Measurements from ENCODE around the gene CST2.
"Not testable (repeated sequence)": the region's sequence is repeated elsewhere in the genome, so short reads cannot be mapped to it uniquely, and the experiment has no call there.

Gene CST2

DNA sequence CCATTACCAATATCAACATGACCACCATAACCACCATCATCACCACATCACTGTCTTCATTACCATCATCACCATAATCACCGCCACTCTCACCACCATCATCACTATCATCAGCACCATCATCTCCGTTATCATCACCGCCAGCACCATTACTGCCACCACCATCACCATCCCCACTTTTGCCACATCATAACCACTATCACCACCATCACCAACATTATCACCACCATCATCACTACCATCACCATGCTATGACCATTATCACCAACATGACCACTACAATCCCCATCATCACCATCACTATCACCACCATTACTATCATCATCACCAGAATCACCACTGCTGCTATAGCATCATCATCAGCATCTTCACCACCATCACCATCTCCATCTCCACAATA, 25.7 kb downstream of the CST2 start:
- DNase-seq = no peak

DNA sequence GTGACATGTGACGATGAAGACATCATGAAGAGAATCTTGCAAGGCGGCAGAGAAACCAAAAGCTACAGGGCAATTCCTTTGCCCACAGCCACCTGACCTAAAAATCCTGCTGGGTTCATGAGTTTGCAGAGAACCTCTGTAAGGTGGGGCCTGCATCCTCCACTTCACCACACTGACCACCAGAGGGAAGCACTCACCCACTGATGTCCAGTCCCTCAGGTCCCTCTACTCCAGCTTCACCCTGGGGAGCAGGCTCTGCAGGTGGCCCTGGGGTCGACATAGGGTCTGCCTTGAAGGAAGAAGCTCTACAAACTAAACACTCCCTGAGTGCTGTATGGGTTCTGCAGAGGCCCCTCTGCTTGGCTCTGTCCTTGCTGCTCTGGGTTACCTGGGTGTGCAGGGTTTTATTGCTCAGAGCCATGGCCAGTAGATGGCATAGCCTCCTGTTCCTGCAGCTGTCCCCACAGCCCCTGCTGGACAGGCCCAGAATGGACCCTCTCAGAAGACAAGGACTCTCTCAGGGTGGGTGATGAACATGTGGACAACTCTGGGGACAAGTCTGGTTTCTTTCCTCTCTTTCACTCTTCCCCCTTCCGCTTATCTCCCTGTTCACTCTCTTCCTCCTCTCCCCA, 27.2 kb downstream of the CST2 start:
- not testable (repeated sequence) for DNase-seq

DNA sequence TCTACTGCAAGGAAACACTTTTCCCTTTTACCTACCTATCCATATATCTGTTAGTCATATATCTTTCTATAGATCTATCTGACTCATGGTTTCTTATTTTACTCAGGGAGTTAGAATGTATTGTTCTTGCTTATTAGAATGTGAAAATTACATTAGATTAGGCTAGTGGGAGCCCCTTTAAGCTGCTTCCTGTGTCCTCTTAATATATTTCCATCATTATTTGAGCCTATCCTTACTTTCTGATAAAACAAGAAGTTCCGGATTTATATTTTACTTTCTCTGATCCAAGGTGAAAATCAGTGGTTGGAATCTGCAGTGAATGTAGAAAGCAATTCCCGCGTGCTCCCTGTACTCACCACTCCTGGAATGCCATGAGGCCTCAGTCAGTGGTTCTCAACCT, 31.0 kb downstream of the CST2 start:
- DNase-seq = no peak

DNA sequence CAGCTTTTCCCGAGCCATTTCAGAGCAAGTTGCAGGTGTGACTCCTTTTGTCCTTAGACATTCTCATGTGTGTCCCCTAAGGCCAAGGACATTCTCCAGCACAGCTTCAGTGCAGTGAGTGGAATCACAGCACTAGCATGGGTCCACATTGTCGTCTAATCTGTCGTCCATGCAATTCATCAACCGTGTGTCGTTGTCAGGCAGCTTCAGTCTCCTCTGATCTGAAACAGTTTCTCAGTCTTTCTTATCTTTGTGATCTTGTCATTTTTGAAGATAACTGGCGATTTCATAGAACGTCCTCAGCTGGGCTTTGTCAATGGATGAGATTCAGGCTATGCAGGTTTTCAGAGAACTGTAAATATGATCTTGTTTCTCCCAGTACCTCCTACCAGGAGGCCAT, 31.7 kb downstream of the CST2 start:
- no peak for DNase-seq

DNA sequence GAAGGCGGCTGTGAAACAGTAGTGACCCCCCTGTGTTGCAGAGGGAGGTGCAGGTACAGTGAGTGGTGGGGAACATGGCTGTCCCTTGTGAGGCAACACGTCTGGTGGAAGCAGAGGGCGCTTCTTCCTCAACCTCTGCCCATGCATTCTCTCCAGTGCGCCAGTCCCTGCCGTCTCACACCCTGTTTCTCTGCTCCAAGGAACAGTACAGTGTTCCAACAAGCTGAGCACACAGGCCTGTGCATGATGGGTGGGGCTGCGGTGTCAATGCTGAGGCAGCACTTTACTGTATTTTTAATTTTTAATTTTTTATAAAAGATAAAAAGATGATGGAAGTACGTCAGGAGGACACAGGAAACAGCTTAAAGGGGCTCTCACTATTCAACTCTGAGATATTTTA, 32.5 kb downstream of the CST2 start:
- DNase-seq = no peak

DNA sequence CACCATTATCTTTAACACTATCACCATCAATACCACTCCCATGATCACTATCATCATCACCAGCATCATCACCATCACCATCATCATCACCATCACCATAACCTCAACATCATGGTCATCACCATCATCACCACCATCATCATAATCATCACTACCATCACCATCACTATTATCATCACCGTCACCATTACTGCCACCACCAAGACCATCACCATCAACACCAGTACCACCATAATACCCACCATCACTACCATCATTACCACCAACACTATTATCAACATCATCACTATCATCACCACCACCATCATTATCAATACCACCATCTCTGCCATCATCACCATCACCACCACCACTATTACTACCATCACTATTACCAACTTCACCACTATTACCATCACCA, 43.1 kb downstream of the CST2 start:
- no peak for DNase-seq

DNA sequence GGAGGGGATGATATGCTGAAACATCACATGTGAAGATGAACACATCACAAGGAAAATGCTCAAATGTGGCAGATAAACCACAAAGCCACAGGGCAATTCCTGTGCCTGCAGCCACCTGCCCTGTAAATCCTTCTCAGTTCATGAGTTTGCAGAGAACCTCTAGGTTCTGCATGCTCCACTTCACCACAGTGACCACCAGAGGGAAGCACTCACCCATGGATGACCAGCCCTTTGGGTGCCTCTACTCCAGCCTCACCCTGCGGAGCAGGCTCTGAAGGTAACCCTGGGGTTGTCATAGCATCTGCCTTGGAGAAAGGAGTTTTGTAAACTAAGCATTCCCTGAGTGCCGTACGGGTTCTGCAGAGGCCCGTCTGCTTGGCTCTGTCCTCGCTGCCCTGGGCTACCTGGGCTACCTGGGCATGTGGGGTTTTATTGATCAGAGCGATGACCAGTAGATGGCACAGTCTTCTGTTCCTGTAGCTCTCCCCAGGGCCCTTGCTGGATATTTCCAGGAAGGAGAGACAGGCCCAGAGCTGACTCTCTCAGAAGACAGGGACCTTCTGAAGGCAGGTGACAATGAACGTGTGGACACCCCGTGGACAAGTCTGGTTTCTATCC, 44.1 kb downstream of the CST2 start:
- DNase-seq = no peak

DNA sequence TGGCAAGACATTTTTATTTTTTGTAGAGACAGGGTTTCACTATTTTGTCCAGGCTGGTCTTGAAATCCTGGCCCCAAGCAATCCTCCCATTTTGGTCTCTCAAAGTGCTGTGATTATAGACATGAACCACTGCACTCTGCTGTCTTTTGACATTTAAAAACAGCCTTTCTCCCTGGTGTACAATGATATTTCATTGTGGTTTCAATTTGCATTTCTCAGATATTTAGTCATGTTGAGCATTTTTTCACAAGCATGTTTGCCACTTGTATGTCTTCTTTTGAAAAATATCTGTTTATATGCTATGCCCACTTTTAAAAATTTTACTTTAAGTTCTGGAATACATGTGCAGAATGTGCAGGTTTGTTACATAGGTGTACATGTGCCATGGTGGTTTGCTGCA, 47.9 kb downstream of the CST2 start:
- DNase-seq = not testable (repeated sequence)

DNA sequence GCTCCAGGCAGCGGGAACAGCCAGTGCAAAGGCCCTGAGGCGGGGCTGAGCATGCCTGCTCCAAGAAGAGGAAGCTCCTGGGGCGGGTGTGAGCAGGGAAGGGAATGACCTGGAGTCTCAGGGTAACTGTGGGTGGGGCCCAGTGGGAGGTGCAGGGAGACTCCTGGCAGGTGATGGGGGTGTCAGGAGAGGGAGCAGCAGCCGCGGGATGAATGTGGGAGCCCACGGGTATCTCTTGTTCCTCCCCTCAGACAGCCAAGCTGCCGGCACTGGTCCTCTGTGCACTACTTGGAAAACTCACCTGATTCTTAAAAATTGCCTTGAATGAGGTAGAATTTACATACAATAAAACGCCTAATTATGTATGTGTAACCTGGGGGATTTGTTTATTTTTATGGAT, 49.1 kb downstream of the CST2 start:
- not testable (repeated sequence) for DNase-seq

DNA sequence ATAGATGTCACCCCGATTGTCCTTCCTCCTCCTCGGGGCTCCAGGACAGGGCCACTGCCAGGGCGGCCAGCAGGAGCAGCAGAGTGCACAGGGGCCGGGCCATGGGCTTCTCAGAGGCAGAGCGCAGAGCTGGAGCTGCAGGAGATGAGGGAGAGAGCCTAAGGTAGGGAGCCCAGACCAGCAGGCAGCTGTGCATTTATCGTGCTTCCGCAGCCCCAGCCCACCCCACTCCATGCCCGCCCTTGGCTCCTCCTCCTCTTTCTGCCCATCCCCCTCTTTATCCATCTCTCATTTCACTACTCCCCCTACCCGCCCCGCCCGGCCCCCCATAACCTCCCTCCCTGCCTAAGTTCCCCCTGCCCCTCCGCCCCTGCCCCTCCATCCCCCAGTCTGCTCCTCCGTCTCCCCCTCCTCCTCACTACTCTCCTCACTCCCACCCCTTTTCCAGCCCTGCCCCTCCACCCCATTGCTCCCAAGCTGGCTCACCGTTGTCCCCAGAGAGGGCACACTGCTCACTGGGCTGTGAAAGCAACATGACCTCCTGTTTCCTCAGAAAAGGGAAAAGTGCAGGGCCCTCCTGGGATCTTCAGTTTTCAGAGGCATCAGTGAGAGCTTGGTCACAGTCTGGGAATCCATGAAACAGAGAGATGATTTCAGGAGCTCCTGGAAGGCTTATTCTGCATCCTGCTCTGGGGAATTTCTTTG, 50.3 kb downstream of the CST2 start:
- DNase-seq = no peak

DNA sequence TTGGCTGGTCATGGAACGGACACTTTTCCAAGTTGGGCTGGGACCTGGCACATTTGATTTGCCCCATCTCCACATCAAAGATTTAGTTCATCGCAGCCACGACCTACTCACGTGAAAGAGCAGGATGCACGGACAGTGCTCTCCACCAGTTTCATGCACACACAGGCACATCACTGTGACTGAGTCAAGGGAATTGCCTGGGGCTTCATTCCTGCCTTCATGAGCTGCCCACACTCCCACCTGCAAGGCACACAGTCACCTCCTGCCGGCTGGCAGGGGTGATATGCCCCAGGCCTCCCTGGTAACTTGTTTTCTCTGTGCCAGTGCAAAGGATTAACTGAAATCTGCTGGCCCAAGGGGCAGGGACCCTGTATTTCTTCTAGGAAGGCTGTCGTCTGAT, 52.4 kb downstream of the CST2 start:
- DNase-seq = no peak

Data from activated CD4-positive, alpha-beta T cell treated with anti-CD3 and anti-CD28 coated beads for 4 hours (primary cell).